ENCODE data around the gene FAM186B. TPM values are rescaled to one million over a fixed set of nuclear protein-coding genes. Genes with fewer than 3 reads are reported as not detected.

FAM186B gene
- total RNA-seq, 1 experiment from 2014 or later: 0.39 TPM

- Mint-ChIP-seq H3K4me3 (no peak overlapping the region), H3K36me3 (no peaks in the 10 kb centered on the region), H3K27ac (no peak overlapping the region), H3K4me1 (no peaks in the 10 kb centered on the region), H3K27me3 (ENCODE audit: low read depth) (peaks cover 5% of the 10 kb centered on the region; the same call in 1 of the 2 replicates), H3K9me3 (no peaks in the 10 kb centered on the region; the same call in 1 of the 2 replicates)
- ChIA-PET CTCF (interaction anchor here (1.0 to 6.9 kb wide), 3 partner anchors 20 to 252 kb away, joined by 3 to 44 read pairs (median 4); partner anchors contain the start of gene PRPF40B), POLR2A (no interaction called here)
- DNase-seq (ENCODE audit: low spot score) (no peak), ATAC-seq (no peak)
- no peak for TF ChIP-seq GTF2I (CRISPR knock-in tag; conservative IDR thresholded peaks at IDR 0.05)
- no peak for TF ChIP-seq ZNF317 (CRISPR knock-in tag; IDR thresholded peaks at IDR 0.05; ENCODE audit: borderline replicate concordance, low read depth)
- no peak for TF ChIP-seq MXD4 (CRISPR knock-in tag; IDR thresholded peaks at IDR 0.05; ENCODE audit: borderline replicate concordance)
- no peak for TF ChIP-seq FOXP4 (CRISPR knock-in tag; IDR thresholded peaks at IDR 0.05)
- TF ChIP-seq CBFB (CRISPR knock-in tag; IDR thresholded peaks at IDR 0.05; ENCODE audit: low read depth): no peak
- TF ChIP-seq ARID4B (CRISPR knock-in tag; IDR thresholded peaks at IDR 0.05; ENCODE audit: borderline replicate concordance): no peak
- TF ChIP-seq SOX15 (CRISPR knock-in tag; IDR thresholded peaks at IDR 0.05): no peak
- no peak for TF ChIP-seq FOXK1 (CRISPR knock-in tag; IDR thresholded peaks at IDR 0.05)
- TF ChIP-seq USF1 (CRISPR knock-in tag; IDR thresholded peaks at IDR 0.05): no peak
- no peak for TF ChIP-seq AFF4 (CRISPR knock-in tag; IDR thresholded peaks at IDR 0.05; ENCODE audit: borderline replicate concordance)
- TF ChIP-seq E2F4 (CRISPR knock-in tag; IDR thresholded peaks at IDR 0.05; ENCODE audit: borderline replicate concordance, low read depth): no peak
Observed at GRCh38 chr12:49599961-49600360, 5.5 kb downstream of the FAM186B start.

- no peak for ATAC-seq
- no peaks in the 10 kb centered on the region for H3K36me3 Mint-ChIP-seq
- H3K9me3 Mint-ChIP-seq: no peaks in the 10 kb centered on the region; the same call in 1 of the 2 replicates
- ChIA-PET CTCF (no interaction called here), POLR2A (no interaction called here)
- H3K4me1 Mint-ChIP-seq: no peaks in the 10 kb centered on the region
- TF ChIP-seq GTF2I (CRISPR knock-in tag; conservative IDR thresholded peaks at IDR 0.05) (no peak), NFATC4 (CRISPR knock-in tag; IDR thresholded peaks at IDR 0.05) (no peak), RORB (CRISPR knock-in tag; IDR thresholded peaks at IDR 0.05) (no peak), ATF1 (CRISPR knock-in tag; IDR thresholded peaks at IDR 0.05) (no peak), ZNF396 (CRISPR knock-in tag; IDR thresholded peaks at IDR 0.05; ENCODE audit: borderline replicate concordance) (no peak), ZNF138 (CRISPR knock-in tag; conservative IDR thresholded peaks at IDR 0.05) (no peak), NR2C2 (CRISPR knock-in tag; IDR thresholded peaks at IDR 0.05) (no peak), HMGA2 (CRISPR knock-in tag; IDR thresholded peaks at IDR 0.05) (no peak), NR3C1 (CRISPR knock-in tag; conservative IDR thresholded peaks at IDR 0.05; ENCODE audit: low read depth) (no peak), ZNF121 (CRISPR knock-in tag; IDR thresholded peaks at IDR 0.05) (no peak), FOXP4 (CRISPR knock-in tag; IDR thresholded peaks at IDR 0.05) (no peak), NR1H2 (CRISPR knock-in tag; IDR thresholded peaks at IDR 0.05) (no peak)
- H3K4me3 Mint-ChIP-seq: no peak overlapping the region
- peaks cover 4% of the 10 kb centered on the region; the same call in 1 of the 2 replicates for H3K27me3 Mint-ChIP-seq (ENCODE audit: low read depth)
- no peak for DNase-seq (ENCODE audit: low spot score)
- H3K27ac Mint-ChIP-seq: no peak overlapping the region
Observed at GRCh38 chr12:49598527-49598926, 6.9 kb downstream of the FAM186B start.

Data from WTC11 (cell line).